ENCODE results near the gene ADH7.
"Not testable (repeated sequence)": the region's sequence is repeated elsewhere in the genome, so short reads cannot be mapped to it uniquely, and the experiment has no call there.

Gene ADH7

DNA sequence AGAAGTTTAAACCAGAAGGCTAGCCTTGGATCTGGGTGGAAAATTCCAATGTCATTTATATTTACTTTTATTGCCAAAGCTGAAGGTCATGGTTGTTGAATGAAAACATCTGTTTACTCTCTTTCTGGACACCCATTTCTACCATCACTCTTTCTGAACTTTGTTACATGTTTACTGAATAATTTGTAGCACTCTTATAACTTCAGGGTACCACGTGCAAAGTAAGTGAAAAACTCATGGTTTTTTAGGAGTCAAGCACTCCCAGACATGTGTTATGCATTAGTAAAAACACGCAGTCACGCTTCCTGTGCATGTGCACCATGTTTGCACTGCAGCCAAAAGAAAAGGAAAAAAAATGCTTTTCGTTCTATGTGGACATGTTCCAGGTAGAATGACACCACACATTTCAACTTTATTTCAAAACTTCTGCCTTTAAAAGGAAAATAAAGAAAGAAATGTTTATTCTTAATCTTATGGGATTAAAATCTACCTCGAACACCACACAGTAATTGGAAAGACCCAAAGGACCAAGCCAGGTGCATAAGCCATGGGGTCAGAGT, 51.2 kb downstream of the ADH7 start:
- H3K9ac ChIP-seq = no peak overlapping the region
- no peak for TF ChIP-seq Cebpa-rat (IDR thresholded peaks at IDR 0.05)
- H3K9me3 ChIP-seq = no peaks in the 10 kb centered on the region
- H3K4me1 ChIP-seq = peaks cover 6% of the 10 kb centered on the region
- no peaks in the 10 kb centered on the region for H3K36me3 ChIP-seq
- no peak overlapping the region for H3K4me2 ChIP-seq
- H4K20me1 ChIP-seq = no peaks in the 10 kb centered on the region
- no peak overlapping the region for H3K27ac ChIP-seq
- H3K4me3 ChIP-seq = no peak overlapping the region
- no peaks in the 10 kb centered on the region for H3K27me3 ChIP-seq

DNA sequence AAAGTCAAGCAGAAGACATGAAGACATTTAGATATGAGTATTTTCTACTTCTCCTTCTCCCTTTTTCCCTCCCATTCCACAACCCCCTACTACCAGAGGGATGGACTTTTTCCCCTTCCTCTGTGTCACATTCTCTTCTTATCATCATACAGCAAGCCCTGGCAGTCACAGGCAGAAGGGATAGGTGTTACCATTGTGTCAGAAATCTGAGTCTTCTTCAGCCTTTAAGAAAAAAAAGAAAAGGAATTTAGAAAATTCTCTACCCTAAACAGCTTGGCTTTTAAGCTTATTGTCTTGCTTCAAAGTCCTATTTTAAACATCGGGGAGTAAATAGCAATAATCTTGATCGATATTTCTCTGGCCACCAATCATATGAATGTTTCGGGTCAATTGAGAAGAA, 51.7 kb downstream of the ADH7 start:
- Histone ChIP-seq H3K36me3 (no peaks in the 10 kb centered on the region), H3K27ac (no peak overlapping the region), H3K4me3 (no peak overlapping the region), H3K4me1 (peaks cover 6% of the 10 kb centered on the region), H3K4me2 (no peak overlapping the region), H4K20me1 (no peaks in the 10 kb centered on the region), H3K27me3 (no peaks in the 10 kb centered on the region), H3K9me3 (no peaks in the 10 kb centered on the region), H3K9ac (no peak overlapping the region)
- no peak for TF ChIP-seq Cebpa-rat (IDR thresholded peaks at IDR 0.05)

DNA sequence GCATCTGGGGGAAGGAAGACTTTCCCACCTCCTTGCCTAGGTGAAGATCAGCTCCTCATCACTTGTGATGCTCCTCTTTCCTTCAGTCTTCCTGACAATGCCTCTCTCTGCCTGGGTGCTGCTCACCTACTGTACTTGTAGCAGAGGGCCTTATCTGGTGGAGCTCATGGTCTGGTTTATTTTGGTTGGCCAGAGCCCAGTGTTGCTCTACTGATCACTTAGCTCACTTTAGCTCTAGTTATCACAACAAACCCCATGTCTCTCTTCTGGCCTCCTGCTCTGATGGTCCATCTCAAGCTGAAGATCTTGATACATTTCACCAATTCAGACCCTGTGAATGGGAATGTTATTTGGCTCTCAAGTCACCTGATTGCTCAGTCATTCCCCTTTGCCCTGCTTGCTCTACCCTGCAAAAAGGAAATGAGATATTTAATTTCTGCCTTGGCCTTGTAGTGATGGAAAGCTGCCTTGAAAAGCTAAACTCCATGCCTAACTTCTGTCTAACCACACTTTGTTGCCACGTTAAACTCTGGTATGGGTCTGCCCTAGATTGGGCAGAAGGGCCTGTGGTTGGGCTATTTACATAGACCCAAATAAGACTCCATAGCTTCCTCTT, 52.3 kb downstream of the ADH7 start:
- no peak for TF ChIP-seq Cebpa-rat (IDR thresholded peaks at IDR 0.05)

GRCh38 chr4:99381588-99382175, 53.5 kb downstream of the ADH7 start:
- Histone ChIP-seq H4K20me1 (no peaks in the 10 kb centered on the region), H3K36me3 (no peaks in the 10 kb centered on the region), H3K27me3 (no peaks in the 10 kb centered on the region), H3K9ac (no peak overlapping the region), H3K4me2 (no peak overlapping the region), H3K4me3 (no peak overlapping the region), H3K27ac (no peak overlapping the region), H3K9me3 (no peaks in the 10 kb centered on the region), H3K4me1 (peaks cover 6% of the 10 kb centered on the region)
- TF ChIP-seq Cebpa-rat (IDR thresholded peaks at IDR 0.05) = no peak

More for the DNA sequence above, 52.3 kb downstream of the ADH7 start:
- H3K9ac ChIP-seq = no peak overlapping the region
- H3K36me3 ChIP-seq = no peaks in the 10 kb centered on the region
- H3K9me3 ChIP-seq = no peaks in the 10 kb centered on the region
- no peaks in the 10 kb centered on the region for H4K20me1 ChIP-seq
- H3K4me3 ChIP-seq = no peak overlapping the region
- peaks cover 6% of the 10 kb centered on the region for H3K4me1 ChIP-seq
- H3K27ac ChIP-seq = no peak overlapping the region
- no peaks in the 10 kb centered on the region for H3K27me3 ChIP-seq
- H3K4me2 ChIP-seq = no peak overlapping the region

DNA sequence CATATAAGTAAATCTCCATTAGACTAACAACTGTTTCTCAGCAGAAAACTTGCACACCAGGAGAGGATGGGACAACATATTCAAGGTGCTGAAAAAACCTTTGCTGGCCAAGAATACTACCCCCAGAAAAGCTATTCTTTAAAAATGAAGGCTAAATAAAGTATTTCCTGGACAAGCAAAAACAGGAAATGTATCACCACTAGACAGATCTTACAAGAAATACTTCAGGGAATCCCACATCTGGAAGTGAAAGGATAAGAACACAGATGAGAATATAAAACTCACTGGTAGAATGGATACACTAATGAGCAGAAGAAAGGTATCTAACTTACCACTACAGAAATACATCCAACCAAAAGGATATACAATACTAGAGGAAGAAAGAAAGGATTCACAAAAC, 55.6 kb downstream of the ADH7 start:
- no peaks in the 10 kb centered on the region for H3K27me3 ChIP-seq
- H3K4me3 ChIP-seq = no peak overlapping the region
- H3K27ac ChIP-seq = no peak overlapping the region
- H3K36me3 ChIP-seq = no peaks in the 10 kb centered on the region
- H3K9ac ChIP-seq = no peak overlapping the region
- H4K20me1 ChIP-seq = no peaks in the 10 kb centered on the region
- TF ChIP-seq Cebpa-rat (IDR thresholded peaks at IDR 0.05) = no peak
- peak overlapping the region; percentile 32; the same call in 1 of the 2 replicates for H3K4me2 ChIP-seq
- peaks cover 6% of the 10 kb centered on the region for H3K4me1 ChIP-seq
- peaks cover 3% of the 10 kb centered on the region; the same call in 1 of the 2 replicates for H3K9me3 ChIP-seq

DNA sequence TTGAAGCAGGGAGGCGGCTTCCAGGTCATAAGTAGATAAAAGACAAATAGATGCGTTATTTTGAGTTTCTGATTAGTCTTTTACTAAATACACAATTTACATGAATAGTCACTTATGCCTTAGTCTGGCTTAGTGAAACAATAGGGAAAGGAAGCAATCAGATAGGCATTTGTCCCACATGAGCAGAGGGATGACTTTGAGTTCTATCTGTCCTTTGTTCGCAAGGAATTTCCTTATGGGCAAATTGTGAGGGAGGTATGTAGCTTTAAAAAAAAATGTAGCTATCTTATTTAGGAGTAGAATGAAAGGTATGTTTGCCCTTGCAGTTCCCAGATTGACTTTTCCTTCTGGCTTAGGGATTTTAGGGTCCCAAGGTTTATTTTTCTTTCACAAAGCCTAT, 56.3 kb downstream of the ADH7 start:
- H3K9ac ChIP-seq = no peak overlapping the region
- H3K27ac ChIP-seq = no peak overlapping the region
- no peak overlapping the region for H3K4me3 ChIP-seq
- H3K27me3 ChIP-seq = no peaks in the 10 kb centered on the region
- no peak overlapping the region for H3K4me2 ChIP-seq
- no peaks in the 10 kb centered on the region for H4K20me1 ChIP-seq
- no peaks in the 10 kb centered on the region for H3K36me3 ChIP-seq
- TF ChIP-seq Cebpa-rat (IDR thresholded peaks at IDR 0.05) = no peak
- peaks cover 3% of the 10 kb centered on the region; the same call in 1 of the 2 replicates for H3K9me3 ChIP-seq
- peaks cover 6% of the 10 kb centered on the region for H3K4me1 ChIP-seq

GRCh38 chr4:99377341-99377740, 57.8 kb downstream of the ADH7 start:
- not testable (repeated sequence) for H3K4me1 ChIP-seq, H4K20me1 ChIP-seq, H3K36me3 ChIP-seq, H3K9me3 ChIP-seq, H3K4me3 ChIP-seq, H3K27ac ChIP-seq, H3K9ac ChIP-seq, H3K4me2 ChIP-seq, H3K27me3 ChIP-seq

DNA sequence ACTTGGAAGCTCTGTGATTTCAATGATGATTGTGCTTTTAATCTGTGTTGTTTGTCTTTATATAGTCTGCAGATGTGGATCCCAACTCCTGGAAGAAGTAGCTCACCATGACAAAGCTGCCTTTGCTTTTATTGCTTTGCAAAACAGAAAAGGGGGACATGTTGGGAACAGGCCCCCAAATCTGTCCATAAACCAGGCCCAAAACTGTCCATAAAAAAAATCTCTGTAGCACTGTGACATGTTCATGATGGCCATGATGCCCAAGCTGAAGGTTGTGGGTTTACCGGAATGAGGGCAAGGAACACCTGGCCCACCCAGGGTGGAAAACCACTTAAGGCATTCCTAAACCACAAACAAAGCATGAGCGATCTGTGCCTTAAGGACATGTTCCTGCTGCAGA, 62.7 kb downstream of the ADH7 start:
- H3K4me3 ChIP-seq, H3K36me3 ChIP-seq, H3K4me1 ChIP-seq, H3K9ac ChIP-seq, H3K27ac ChIP-seq, H3K4me2 ChIP-seq, H4K20me1 ChIP-seq, H3K27me3 ChIP-seq: not testable (repeated sequence)
- H3K9me3 ChIP-seq = peaks cover 13% of the 10 kb centered on the region

DNA sequence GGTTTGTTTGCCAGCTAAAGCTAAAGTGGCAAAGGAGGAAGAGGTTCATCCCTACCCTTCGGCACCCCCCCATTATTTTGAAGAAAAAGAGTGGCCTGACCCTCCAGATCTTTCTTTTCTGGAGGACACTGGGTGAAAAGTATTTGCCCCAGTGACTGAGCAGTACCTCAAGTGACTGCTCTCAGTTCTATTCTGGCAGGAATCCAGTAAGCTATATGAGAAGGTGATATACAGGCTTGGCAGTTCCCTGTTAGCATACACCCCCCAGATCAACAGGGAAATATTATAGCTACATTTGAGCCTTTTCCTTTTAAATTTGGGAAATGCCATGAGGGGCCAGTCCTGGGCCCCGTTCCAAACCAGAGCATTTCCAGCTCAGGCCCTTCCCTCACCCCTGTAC, 67.3 kb downstream of the ADH7 start:
- H3K9me3 ChIP-seq = peaks cover 10% of the 10 kb centered on the region
- not testable (repeated sequence) for H3K4me3 ChIP-seq

GRCh38 chr4:99366491-99366890, 68.7 kb downstream of the ADH7 start:
- H3K4me3 ChIP-seq = no peak overlapping the region
- no peak overlapping the region for H3K9ac ChIP-seq
- no peak overlapping the region for H3K4me2 ChIP-seq
- no peaks in the 10 kb centered on the region for H3K27me3 ChIP-seq
- no peak for TF ChIP-seq Cebpa-rat (IDR thresholded peaks at IDR 0.05)
- no peaks in the 10 kb centered on the region for H4K20me1 ChIP-seq
- H3K27ac ChIP-seq = no peak overlapping the region
- no peaks in the 10 kb centered on the region for H3K36me3 ChIP-seq
- H3K4me1 ChIP-seq = no peaks in the 10 kb centered on the region
- no peaks in the 10 kb centered on the region for H3K9me3 ChIP-seq

More for the DNA sequence above, 67.3 kb downstream of the ADH7 start:
- not testable (repeated sequence) for H3K27me3 ChIP-seq, H3K36me3 ChIP-seq, H3K4me1 ChIP-seq, H3K4me2 ChIP-seq, H3K9ac ChIP-seq, H3K27ac ChIP-seq, H4K20me1 ChIP-seq
